ENCODE measurements around the gene LAGE3. TPM values are rescaled to one million over a fixed set of nuclear protein-coding genes. Genes with fewer than 3 reads are reported as not detected.

The LAGE3 gene
- total RNA-seq, 1 donor from 2014 or later: 15.1 TPM

- Histone ChIP-seq H3K36me3 (no peaks in the 10 kb centered on the region), H3K9me3 (no peaks in the 10 kb centered on the region), H3K4me3 (no peak overlapping the region), H3K27ac (no peak overlapping the region), H3K4me1 (no peaks in the 10 kb centered on the region), H3K27me3 (no peaks in the 10 kb centered on the region)
- ATAC-seq: no peak
- intact Hi-C loops (cut with DNase I): no loop called here
- no peak for DNase-seq
- TF ChIP-seq CTCF (IDR thresholded peaks at IDR 0.05): no peak
Observed at GRCh38 chrX:154512879-154513553, 33.9 kb upstream of the LAGE3 start.

- intact Hi-C loops (cut with DNase I): no loop called here
- H3K27ac ChIP-seq: no peak overlapping the region
Observed at GRCh38 chrX:154511761-154512160, 32.7 kb upstream of the LAGE3 start.

DNA sequence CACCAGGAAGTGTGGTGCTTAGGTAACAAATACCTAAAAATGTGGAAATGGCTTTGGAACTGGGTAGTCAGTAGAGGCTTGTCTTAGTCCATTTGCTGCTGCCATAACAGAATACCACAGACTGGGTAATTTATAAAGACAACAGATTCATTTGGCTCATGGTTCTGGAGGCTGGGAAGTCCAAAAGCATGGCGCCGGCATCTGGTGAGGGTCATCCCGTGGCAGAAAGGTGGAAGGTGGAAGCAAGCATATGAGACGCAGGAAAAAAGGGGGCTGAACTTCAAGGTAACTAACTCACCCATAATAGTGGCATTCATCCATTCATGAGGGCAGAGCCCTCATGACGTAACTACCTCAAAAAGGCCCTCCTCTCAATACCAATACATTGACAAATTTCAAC, 30.4 kb upstream of the LAGE3 start:
- no peaks in the 10 kb centered on the region for H3K27me3 ChIP-seq
- no peaks in the 10 kb centered on the region for H3K9me3 ChIP-seq
- H3K4me1 ChIP-seq: no peaks in the 10 kb centered on the region
- ATAC-seq (no peak), DNase-seq (no peak)
- H3K4me3 ChIP-seq: no peak overlapping the region
- TF ChIP-seq CTCF (IDR thresholded peaks at IDR 0.05): no peak
- intact Hi-C loops (cut with DNase I): no loop called here
- no peaks in the 10 kb centered on the region for H3K36me3 ChIP-seq
- no peak overlapping the region for H3K27ac ChIP-seq

More at GRCh38 chrX:154511761-154512160, 32.7 kb upstream of the LAGE3 start:
- no peak for DNase-seq
- Histone ChIP-seq H3K36me3 (no peaks in the 10 kb centered on the region), H3K9me3 (no peaks in the 10 kb centered on the region), H3K4me1 (no peaks in the 10 kb centered on the region), H3K27me3 (no peaks in the 10 kb centered on the region), H3K4me3 (no peak overlapping the region)
- TF ChIP-seq CTCF (IDR thresholded peaks at IDR 0.05): no peak
- ATAC-seq: no peak

- intact Hi-C loops (cut with DNase I): no loop called here
- DNase-seq (no peak), ATAC-seq (no peak)
- H3K4me1 ChIP-seq: no peaks in the 10 kb centered on the region
- no peaks in the 10 kb centered on the region for H3K27me3 ChIP-seq
- TF ChIP-seq CTCF (IDR thresholded peaks at IDR 0.05): no peak
- H3K27ac ChIP-seq: no peak overlapping the region
- H3K36me3 ChIP-seq: no peaks in the 10 kb centered on the region
- no peak overlapping the region for H3K4me3 ChIP-seq
- no peaks in the 10 kb centered on the region for H3K9me3 ChIP-seq
Observed at GRCh38 chrX:154508384-154508745, 29.3 kb upstream of the LAGE3 start.

DNA sequence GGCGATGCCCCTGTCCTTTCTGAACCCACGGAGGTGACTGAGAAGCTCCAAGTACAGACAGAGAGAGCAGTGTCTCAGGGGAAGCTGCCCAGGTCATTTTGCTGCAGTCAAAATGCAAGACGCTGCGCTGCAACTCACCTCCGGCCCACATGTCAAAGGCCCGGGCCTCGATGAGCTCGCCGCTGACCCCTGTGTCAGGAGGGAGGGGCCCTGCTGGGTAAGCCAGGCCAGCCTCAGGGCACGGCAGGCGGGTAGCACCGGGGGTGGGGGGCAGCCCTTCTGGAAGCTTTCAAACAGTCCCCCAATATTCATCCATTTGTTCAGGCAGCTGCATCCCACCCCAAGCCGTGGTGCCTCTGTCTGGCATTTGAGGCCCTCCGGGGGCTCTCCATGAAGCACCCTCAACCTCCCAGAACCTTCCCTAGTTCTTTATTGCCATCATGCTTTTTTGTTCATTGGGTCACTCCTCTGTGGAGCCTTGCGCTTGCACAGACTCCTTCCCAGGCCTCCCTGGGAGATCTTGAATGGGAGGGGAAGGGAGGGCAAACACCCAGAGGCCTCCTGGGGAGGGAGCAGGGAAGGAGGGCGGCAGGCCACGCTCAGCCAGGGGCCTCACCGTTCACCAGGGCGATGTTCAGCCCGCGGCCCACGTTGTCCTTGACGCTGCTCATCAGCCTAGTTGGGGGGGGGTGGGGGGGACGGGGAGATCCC, 28.7 kb upstream of the LAGE3 start:
- Histone ChIP-seq H3K27me3 (no peaks in the 10 kb centered on the region), H3K36me3 (no peaks in the 10 kb centered on the region), H3K4me1 (no peaks in the 10 kb centered on the region), H3K27ac (no peak overlapping the region), H3K4me3 (no peak overlapping the region), H3K9me3 (no peaks in the 10 kb centered on the region)
- intact Hi-C loops (cut with DNase I): no loop called here
- DNase-seq: no peak
- TF ChIP-seq CTCF (IDR thresholded peaks at IDR 0.05): no peak
- no peak for ATAC-seq
